Chondrocyte (in vitro differentiated cells): ENCODE measurements around the gene USP47. TPM values are rescaled to one million over a fixed set of nuclear protein-coding genes. Genes with fewer than 3 reads are reported as not detected.

Source experiments
- DNase-seq: peaks from one replicate; pipeline ENCODE4 v3.0.0; 2021; ENCODE audit warnings: mixed read lengths, low spot score
- H3K27ac Mint-ChIP-seq: one replicate; pipeline ENCODE4 v1.8.0; 2021; ENCODE audit warnings: mild to moderate bottlenecking, moderate library complexity, mixed read lengths; ENCODE audit not compliant: unreplicated experiment
- H3K27me3 Mint-ChIP-seq: 2 replicates; pipeline ENCODE4 v1.8.0; 2021; ENCODE audit warnings: low read depth, mixed read lengths
- H3K36me3 Mint-ChIP-seq: 2 replicates; pipeline ENCODE4 v1.8.0; 2021; ENCODE audit warnings: low read depth, mixed read lengths
- H3K4me1 Mint-ChIP-seq: 2 replicates; pipeline ENCODE4 v1.8.0; 2021; ENCODE audit warnings: low read depth, mild to moderate bottlenecking, mixed read lengths
- H3K4me3 Mint-ChIP-seq: one replicate; pipeline ENCODE4 v1.8.0; 2021; ENCODE audit warnings: mild to moderate bottlenecking, moderate library complexity, mixed read lengths; ENCODE audit not compliant: unreplicated experiment
- H3K9me3 Mint-ChIP-seq: 2 replicates; pipeline ENCODE4 v1.8.0; 2021; ENCODE audit warnings: low read depth, mixed read lengths
- CTCF ChIP-seq: fragments of 200-600 bp; sonication (generic); IDR thresholded peaks from 2 replicates; pipeline ENCODE4 v1.5.0; 2021; ENCODE audit warnings: antibody characterized with exemption, mild to moderate bottlenecking, moderate library complexity
- total RNA-seq: library from RNA; stranded (reverse); gene quantifications from 3 replicates; pipeline ENCODE4 v1.2.1, GENCODE V29; 2021

USP47 gene
- total RNA-seq, 1 donor from 2014 or later: 44.4 TPM

GRCh38 chr11:11836676-11837231 is 5.0 kb upstream of the USP47 start:
- Mint-ChIP-seq H3K27ac (no peak overlapping the region), H3K4me1 (peaks cover 3% of the 10 kb centered on the region), H3K36me3 (no peaks in the 10 kb centered on the region), H3K4me3 (no peak overlapping the region), H3K27me3 (no peaks in the 10 kb centered on the region), H3K9me3 (peaks cover 9% of the 10 kb centered on the region)
- no peak for TF ChIP-seq CTCF
- no peak for DNase-seq

- H3K4me1 Mint-ChIP-seq: peaks cover 3% of the 10 kb centered on the region
- H3K4me3 Mint-ChIP-seq: no peak overlapping the region
- no peak for DNase-seq
- no peaks in the 10 kb centered on the region for H3K27me3 Mint-ChIP-seq
- no peaks in the 10 kb centered on the region for H3K36me3 Mint-ChIP-seq
- no peak overlapping the region for H3K27ac Mint-ChIP-seq
- no peak for TF ChIP-seq CTCF
- H3K9me3 Mint-ChIP-seq: peaks cover 9% of the 10 kb centered on the region
These were observed 2.1 kb upstream of the USP47 start for GRCh38 chr11:11839718-11840117.

- Mint-ChIP-seq H3K36me3 (no peaks in the 10 kb centered on the region), H3K27ac (no peak overlapping the region), H3K4me1 (peaks cover 3% of the 10 kb centered on the region), H3K4me3 (no peak overlapping the region), H3K27me3 (no peaks in the 10 kb centered on the region), H3K9me3 (peaks cover 4% of the 10 kb centered on the region)
- DNase-seq: no peak
- no peak for TF ChIP-seq CTCF
These were observed 553 bp upstream of the USP47 start for GRCh38 chr11:11841116-11841722.

GRCh38 chr11:11842421-11843008 is 743 bp downstream of the USP47 start:
- no peak overlapping the region for H3K4me3 Mint-ChIP-seq
- H3K4me1 Mint-ChIP-seq: peaks cover 12% of the 10 kb centered on the region
- no peak for TF ChIP-seq CTCF
- H3K27me3 Mint-ChIP-seq: no peaks in the 10 kb centered on the region
- DNase-seq: no peak
- no peaks in the 10 kb centered on the region for H3K9me3 Mint-ChIP-seq
- no peak overlapping the region for H3K27ac Mint-ChIP-seq
- H3K36me3 Mint-ChIP-seq: no peaks in the 10 kb centered on the region

GRCh38 chr11:11843211-11843621 is 1.4 kb downstream of the USP47 start:
- Mint-ChIP-seq H3K27me3 (no peaks in the 10 kb centered on the region), H3K4me3 (no peak overlapping the region), H3K36me3 (no peaks in the 10 kb centered on the region), H3K27ac (no peak overlapping the region), H3K9me3 (no peaks in the 10 kb centered on the region), H3K4me1 (peaks cover 14% of the 10 kb centered on the region)
- TF ChIP-seq CTCF: no peak
- DNase-seq: no peak
